SU-DHL-6 (cell line): Measurements from ENCODE around the gene ITFG1.
"Not testable (repeated sequence)": the region's sequence is repeated elsewhere in the genome, so short reads cannot be mapped to it uniquely, and the experiment has no call there.

Experiments used
- H2AFZ ChIP-seq: fragments of 200-600 bp; sonication (generic); 2 replicates; pipeline ENCODE4 v1.6.1; 2014; ENCODE audit warnings: low read depth, mild to moderate bottlenecking, moderate library complexity, mixed read lengths, antibody characterized with exemption, low read length; ENCODE audit not compliant: severe bottlenecking
- H3F3A ChIP-seq: fragments of 200-600 bp; shearing (Covaris generic); 2 replicates; pipeline ENCODE4 v1.6.0; 2016; ENCODE audit warnings: antibody characterized with exemption, mild to moderate bottlenecking; ENCODE audit not compliant: insufficient read depth
- H3K27ac ChIP-seq: fragments of 200-600 bp; sonication (generic); 2 replicates; pipeline ENCODE4 v1.5.1; 2016; ENCODE audit warnings: low read depth, mild to moderate bottlenecking, low read length, moderate library complexity, mixed read lengths
- H3K27me3 ChIP-seq: fragments of 200-600 bp; sonication (generic), shearing (Covaris generic); 2 replicates; pipeline ENCODE4 v1.6.0; 2014; ENCODE audit warnings: mild to moderate bottlenecking, low read length
- H3K36me3 ChIP-seq: fragments of 200-600 bp; sonication (generic); 2 replicates; pipeline ENCODE4 v1.6.1; 2014; ENCODE audit warnings: mild to moderate bottlenecking, low read length, mixed read lengths
- H3K4me2 ChIP-seq: fragments of 300-600, 200-600 bp; shearing (Covaris generic), sonication (generic); 2 replicates; pipeline ENCODE4 v1.6.0; 2014; ENCODE audit warnings: low read length, low read depth, mild to moderate bottlenecking; ENCODE audit not compliant: poor library complexity, severe bottlenecking
- H3K4me3 ChIP-seq: fragments of 200-600 bp; sonication (generic); 2 replicates; pipeline ENCODE4 v1.5.1; 2014; ENCODE audit warnings: antibody characterized with exemption, low read length, mild to moderate bottlenecking, mixed read lengths; ENCODE audit not compliant: insufficient read depth, poor library complexity, severe bottlenecking
- H3K79me2 ChIP-seq: fragments of 200-600 bp; sonication (generic); 2 replicates; pipeline ENCODE4 v1.6.1; 2014; ENCODE audit warnings: mild to moderate bottlenecking, low read length, moderate library complexity; ENCODE audit not compliant: insufficient read depth
- H3K9ac ChIP-seq: fragments of 200-600 bp; sonication (generic); 2 replicates; pipeline ENCODE4 v1.7.0; 2014; ENCODE audit warnings: mild to moderate bottlenecking, low read length
- H3K9me2 ChIP-seq: fragments of 200-600 bp; sonication (generic); replicated peaks from 2 replicates; pipeline ENCODE4 v1.6.1; 2014; ENCODE audit warnings: low read length; ENCODE audit not compliant: insufficient read depth
- H3K9me3 ChIP-seq: fragments of 200-600 bp; sonication (generic); 2 replicates; pipeline ENCODE4 v1.6.1; 2014; ENCODE audit warnings: low read length, mixed read lengths; ENCODE audit not compliant: insufficient read depth
- H4K20me1 ChIP-seq: fragments of 200-600 bp; sonication (generic); 2 replicates; pipeline ENCODE4 v1.6.1; 2014; ENCODE audit warnings: low read depth, mild to moderate bottlenecking, antibody characterized with exemption, low read length, moderate library complexity, mixed read lengths
- EZH2phosphoT487 ChIP-seq: fragments of 200-600 bp; sonication (generic), shearing (Covaris generic); conservative IDR thresholded peaks from 2 replicates; pipeline ENCODE4 v1.6.1; 2018; ENCODE audit warnings: mild to moderate bottlenecking, antibody characterized with exemption, low read length, moderate library complexity, mixed read lengths
- TF ChIP-seq, protein P1 (sequence below): fragments of 200-600 bp; sonication (generic); IDR thresholded peaks from one replicate; pipeline ENCODE4 v1.5.1; 2017; ENCODE audit warnings: antibody characterized with exemption, mild to moderate bottlenecking, low read length, moderate library complexity; ENCODE audit not compliant: insufficient read depth, poor library complexity, severe bottlenecking

ITFG1 gene

DNA sequence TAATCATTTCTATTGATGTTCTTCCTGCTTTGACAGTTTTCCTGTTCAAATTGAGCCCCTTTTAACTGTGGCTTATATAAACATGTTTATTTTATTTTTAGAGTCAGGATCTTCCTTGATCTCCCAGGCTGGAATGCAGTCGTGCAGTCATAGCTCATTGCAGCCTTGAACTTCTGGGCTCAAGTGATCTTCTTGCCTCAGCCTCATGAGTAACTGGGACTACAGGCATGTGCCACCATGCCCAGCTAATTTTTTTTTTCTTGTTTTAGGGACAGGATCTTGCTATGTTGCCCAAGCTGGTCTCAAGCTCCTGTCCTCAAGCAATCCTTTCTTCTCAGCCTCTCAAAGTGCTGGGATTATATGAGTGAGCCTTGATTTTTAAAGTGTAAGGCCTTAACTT, 14.9 kb upstream of the ITFG1 start:
- no peak overlapping the region for H3K9ac ChIP-seq
- TF ChIP-seq EZH2phosphoT487: no peak
- TF ChIP-seq, protein P1, sequence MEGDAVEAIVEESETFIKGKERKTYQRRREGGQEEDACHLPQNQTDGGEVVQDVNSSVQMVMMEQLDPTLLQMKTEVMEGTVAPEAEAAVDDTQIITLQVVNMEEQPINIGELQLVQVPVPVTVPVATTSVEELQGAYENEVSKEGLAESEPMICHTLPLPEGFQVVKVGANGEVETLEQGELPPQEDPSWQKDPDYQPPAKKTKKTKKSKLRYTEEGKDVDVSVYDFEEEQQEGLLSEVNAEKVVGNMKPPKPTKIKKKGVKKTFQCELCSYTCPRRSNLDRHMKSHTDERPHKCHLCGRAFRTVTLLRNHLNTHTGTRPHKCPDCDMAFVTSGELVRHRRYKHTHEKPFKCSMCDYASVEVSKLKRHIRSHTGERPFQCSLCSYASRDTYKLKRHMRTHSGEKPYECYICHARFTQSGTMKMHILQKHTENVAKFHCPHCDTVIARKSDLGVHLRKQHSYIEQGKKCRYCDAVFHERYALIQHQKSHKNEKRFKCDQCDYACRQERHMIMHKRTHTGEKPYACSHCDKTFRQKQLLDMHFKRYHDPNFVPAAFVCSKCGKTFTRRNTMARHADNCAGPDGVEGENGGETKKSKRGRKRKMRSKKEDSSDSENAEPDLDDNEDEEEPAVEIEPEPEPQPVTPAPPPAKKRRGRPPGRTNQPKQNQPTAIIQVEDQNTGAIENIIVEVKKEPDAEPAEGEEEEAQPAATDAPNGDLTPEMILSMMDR: no peak
- H3K9me3 ChIP-seq: no peaks in the 10 kb centered on the region
- peaks cover 60% of the 10 kb centered on the region for H3K79me2 ChIP-seq
- peaks cover 9% of the 10 kb centered on the region; the same call in 1 of the 2 replicates for H3K36me3 ChIP-seq
- H3K4me2 ChIP-seq: no peak overlapping the region
- H3K4me3 ChIP-seq: no peak overlapping the region
- no peak overlapping the region for H3K27ac ChIP-seq
- no peaks in the 10 kb centered on the region for H3K27me3 ChIP-seq
- peaks cover 5% of the 10 kb centered on the region; the same call in 1 of the 2 replicates for H3F3A ChIP-seq
- H3K9me2 ChIP-seq: no peaks in the 10 kb centered on the region
- H2AFZ ChIP-seq: no peak overlapping the region
- no peaks in the 10 kb centered on the region for H4K20me1 ChIP-seq

DNA sequence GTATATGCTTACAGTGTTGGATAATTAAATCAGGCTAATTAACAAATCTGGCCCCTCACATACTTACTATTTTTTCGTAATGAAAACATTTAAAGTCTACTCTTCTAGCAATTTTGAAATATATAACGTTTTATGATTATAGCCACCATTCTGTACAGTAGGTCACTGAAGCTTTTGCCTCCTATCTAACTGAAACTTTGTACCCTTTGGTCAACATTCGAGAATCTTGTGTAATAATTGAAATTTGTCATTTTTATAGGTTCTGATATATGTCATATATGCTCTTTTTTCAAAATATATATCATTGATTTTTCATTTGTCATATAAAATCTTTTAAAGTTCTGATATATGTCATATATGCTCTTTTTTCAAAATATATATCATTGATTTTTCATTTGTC, 12.9 kb upstream of the ITFG1 start:
- H3K27ac ChIP-seq: peak overlapping the region; percentile 45; the same call in 1 of the 2 replicates

DNA sequence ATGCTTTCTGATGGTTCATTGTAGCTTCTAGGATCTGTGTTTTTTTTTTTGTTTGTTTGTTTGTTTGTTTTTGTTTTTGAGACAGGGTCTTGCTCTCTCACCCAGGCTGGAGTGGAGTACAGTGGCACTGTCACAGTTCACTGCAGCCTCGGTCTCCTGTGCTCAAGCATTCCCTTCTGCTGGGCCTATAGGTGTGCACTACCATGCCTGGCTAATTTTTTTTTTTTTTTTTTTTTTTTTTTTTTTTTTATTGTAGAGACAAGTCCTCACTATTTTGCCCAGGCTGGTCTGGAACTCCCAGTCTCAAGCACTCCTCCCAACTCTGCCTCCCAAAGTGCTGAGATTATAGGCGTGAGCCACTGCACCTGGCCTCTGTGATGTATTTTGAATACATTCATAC, 12.1 kb upstream of the ITFG1 start:
- not testable (repeated sequence) for H3K9ac ChIP-seq, H2AFZ ChIP-seq, H3F3A ChIP-seq, H3K36me3 ChIP-seq, H3K27me3 ChIP-seq, H3K9me2 ChIP-seq, H4K20me1 ChIP-seq, H3K9me3 ChIP-seq, H3K4me3 ChIP-seq
- H3K4me2 ChIP-seq: peak overlapping the region; percentile 33
- H3K27ac ChIP-seq: peak overlapping the region; percentile 45; the same call in 1 of the 2 replicates
- peaks cover 54% of the 10 kb centered on the region for H3K79me2 ChIP-seq

More for the DNA sequence above, 12.9 kb upstream of the ITFG1 start:
- H3K36me3 ChIP-seq: peaks cover 8% of the 10 kb centered on the region; the same call in 1 of the 2 replicates
- H3F3A ChIP-seq: peaks cover 5% of the 10 kb centered on the region; the same call in 1 of the 2 replicates
- no peak overlapping the region for H3K4me3 ChIP-seq
- no peaks in the 10 kb centered on the region for H3K9me3 ChIP-seq
- H3K79me2 ChIP-seq: peaks cover 55% of the 10 kb centered on the region
- TF ChIP-seq, protein P1: no peak
- H2AFZ ChIP-seq: no peak overlapping the region
- no peaks in the 10 kb centered on the region for H3K27me3 ChIP-seq
- no peaks in the 10 kb centered on the region for H3K9me2 ChIP-seq
- H3K9ac ChIP-seq: no peak overlapping the region
- no peaks in the 10 kb centered on the region for H4K20me1 ChIP-seq
- peak overlapping the region; percentile 33 for H3K4me2 ChIP-seq

DNA sequence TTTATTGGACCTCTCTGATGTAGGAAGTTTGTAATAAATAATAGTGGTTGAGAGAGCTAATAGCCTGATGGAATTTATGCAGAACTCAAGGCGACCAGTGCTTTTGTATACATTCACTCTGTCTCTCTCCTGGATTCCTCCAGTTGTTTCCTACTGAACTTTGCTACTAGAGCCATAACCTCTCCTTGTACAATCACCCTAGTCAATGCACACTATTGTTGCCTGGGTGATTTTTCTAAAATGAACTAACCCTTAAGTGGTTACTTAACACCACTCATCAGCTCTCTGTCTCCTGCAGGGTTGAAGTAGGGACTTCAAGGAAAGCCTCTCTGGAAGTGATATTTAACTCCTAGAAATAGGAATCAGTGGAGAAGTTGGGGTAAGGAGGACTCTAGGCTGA, 9.9 kb upstream of the ITFG1 start:
- Histone ChIP-seq H3K36me3 (peaks cover 9% of the 10 kb centered on the region; the same call in 1 of the 2 replicates), H3K9ac (no peak overlapping the region), H3K79me2 (peaks cover 62% of the 10 kb centered on the region), H2AFZ (no peak overlapping the region), H3K4me3 (no peak overlapping the region), H3K9me2 (no peaks in the 10 kb centered on the region), H3K9me3 (no peaks in the 10 kb centered on the region), H3K27me3 (no peaks in the 10 kb centered on the region), H3F3A (peaks cover 5% of the 10 kb centered on the region; the same call in 1 of the 2 replicates), H3K4me2 (no peak overlapping the region), H4K20me1 (no peaks in the 10 kb centered on the region), H3K27ac (no peak overlapping the region)
- TF ChIP-seq, protein P1: no peak
- TF ChIP-seq EZH2phosphoT487: no peak
